Uterus (tissue), 4 donors: Measurements from ENCODE around the gene RANBP9. TPM values are rescaled to one million over a fixed set of nuclear protein-coding genes. Genes with fewer than 3 reads are reported as not detected.

Experiments used
- DNase-seq, 2 donors: peaks; one replicate each; pipeline ENCODE4 v3.0.0-alpha.2; 2019 to 2020
- H3K27ac ChIP-seq, 2 donors: fragments of 200-600 bp; sonication (generic); 1 replicate in 1 of 2; 2 replicates in 1 of 2; pipeline ENCODE4 v1.5.1; 2016 to 2018
- H3K27me3 ChIP-seq, 2 donors: fragments of 200-600 bp; sonication (generic); one replicate each; pipeline ENCODE4 v1.5.1; 2018 to 2019; ENCODE audit warnings: control low read depth in 1 of 2
- H3K36me3 ChIP-seq, 2 donors: fragments of 200-600 bp; sonication (generic); one replicate each; pipeline ENCODE4 v1.5.1; 2019; ENCODE audit warnings: control low read depth in 1 of 2
- H3K4me1 ChIP-seq, 2 donors: fragments of 200-600 bp; sonication (generic); one replicate each; pipeline ENCODE4 v1.5.1; 2018 to 2019; ENCODE audit warnings: control low read depth in 1 of 2
- H3K4me3 ChIP-seq, 2 donors: fragments of 200-600 bp; sonication (generic); 1 replicate in 1 of 2; 2 replicates in 1 of 2; pipeline ENCODE4 v1.5.1; 2018 to 2019; ENCODE audit warnings: mild to moderate bottlenecking in 1 of 2
- H3K9me3 ChIP-seq, 2 donors: fragments of 200-600 bp; sonication (generic); one replicate each; pipeline ENCODE4 v1.5.1; 2019; ENCODE audit warnings: control low read depth in 1 of 2
- POLR2A ChIP-seq, 2 donors: fragments of 450-650 bp; IDR thresholded peaks; one replicate each; pipeline ENCODE4 v1.6.1; 2016; ENCODE audit warnings: antibody characterized with exemption in 2 of 2, mild to moderate bottlenecking in 1 of 2, moderate library complexity in 1 of 2
- intact Hi-C: fragments of 100-400 bp; cut with DNase I; formaldehyde crosslinking; loops from one replicate; pipeline ENCODE4 v1.15.1; 2023; ENCODE audit warnings: low total_unique reads
- total RNA-seq, 4 donors: library from RNA; depleted of rRNA in 3 of 4; stranded (reverse); fragments of >200 nt in 3 of 4; gene quantifications; one replicate each; pipeline versions ENCODE4 v1.1.0 to v1.2.4, GENCODE V29; 2014 to 2023
- TF ChIP-seq, protein P1 (sequence below), 4 experiments: fragments of 200-600 bp in 2 of 4; fragments of 450-650 bp in 2 of 4; sonication (generic) in 2 of 4; IDR thresholded peaks; one replicate each; pipeline ENCODE4 v1.5.1; 2016 to 2019; ENCODE audit warnings: antibody characterized with exemption in 4 of 4, mild to moderate bottlenecking in 2 of 4, moderate library complexity in 1 of 4
- donor health status: DM: yes; HTN: yes; CAD: no.

Gene RANBP9
- total RNA-seq, 4 donors from 2014 or later, result 22.6 to 49.0 (median 40.9) TPM

DNA sequence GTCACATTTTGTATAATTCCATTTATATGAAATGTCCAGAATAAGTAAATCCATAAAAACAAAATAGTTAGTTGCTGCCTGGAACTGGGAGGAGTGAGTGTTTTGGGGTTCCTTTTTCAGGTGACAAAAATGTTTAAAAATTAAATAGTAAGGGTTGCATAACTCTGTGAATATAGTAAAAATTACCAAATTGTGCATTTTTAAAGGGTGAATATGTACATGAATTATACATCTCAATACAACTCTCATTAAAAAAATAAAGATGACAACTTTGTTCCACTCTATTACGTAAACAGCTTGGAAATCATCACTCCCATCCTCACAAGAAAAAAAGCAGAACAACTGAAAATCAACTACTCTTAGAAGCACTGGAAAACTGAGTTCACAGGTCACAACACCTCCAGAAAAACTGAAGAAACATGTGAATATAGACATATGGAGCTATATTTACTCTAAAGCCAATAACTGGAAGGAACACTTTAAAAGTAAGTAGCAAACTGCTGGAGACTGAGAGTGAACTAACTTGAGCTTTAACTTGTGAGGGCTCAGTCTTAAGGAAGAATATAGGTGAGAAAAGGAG, 40.0 kb downstream of the RANBP9 start:
- Histone ChIP-seq H3K27me3 (no peaks in the 10 kb centered on the region), H3K9me3 (peaks cover 0 to 4% of the 10 kb centered on the region in 2 donors), H3K4me3 (no peak overlapping the region), H3K36me3 (no peaks in the 10 kb centered on the region), H3K27ac (no peak overlapping the region), H3K4me1 (no peaks in the 10 kb centered on the region)
- no peak for TF ChIP-seq POLR2A (IDR thresholded peaks at IDR 0.05)
- TF ChIP-seq, protein P1, sequence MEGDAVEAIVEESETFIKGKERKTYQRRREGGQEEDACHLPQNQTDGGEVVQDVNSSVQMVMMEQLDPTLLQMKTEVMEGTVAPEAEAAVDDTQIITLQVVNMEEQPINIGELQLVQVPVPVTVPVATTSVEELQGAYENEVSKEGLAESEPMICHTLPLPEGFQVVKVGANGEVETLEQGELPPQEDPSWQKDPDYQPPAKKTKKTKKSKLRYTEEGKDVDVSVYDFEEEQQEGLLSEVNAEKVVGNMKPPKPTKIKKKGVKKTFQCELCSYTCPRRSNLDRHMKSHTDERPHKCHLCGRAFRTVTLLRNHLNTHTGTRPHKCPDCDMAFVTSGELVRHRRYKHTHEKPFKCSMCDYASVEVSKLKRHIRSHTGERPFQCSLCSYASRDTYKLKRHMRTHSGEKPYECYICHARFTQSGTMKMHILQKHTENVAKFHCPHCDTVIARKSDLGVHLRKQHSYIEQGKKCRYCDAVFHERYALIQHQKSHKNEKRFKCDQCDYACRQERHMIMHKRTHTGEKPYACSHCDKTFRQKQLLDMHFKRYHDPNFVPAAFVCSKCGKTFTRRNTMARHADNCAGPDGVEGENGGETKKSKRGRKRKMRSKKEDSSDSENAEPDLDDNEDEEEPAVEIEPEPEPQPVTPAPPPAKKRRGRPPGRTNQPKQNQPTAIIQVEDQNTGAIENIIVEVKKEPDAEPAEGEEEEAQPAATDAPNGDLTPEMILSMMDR (IDR thresholded peaks at IDR 0.05), result no peak
- no peak for DNase-seq
- intact Hi-C loops, result no loop called here

DNA sequence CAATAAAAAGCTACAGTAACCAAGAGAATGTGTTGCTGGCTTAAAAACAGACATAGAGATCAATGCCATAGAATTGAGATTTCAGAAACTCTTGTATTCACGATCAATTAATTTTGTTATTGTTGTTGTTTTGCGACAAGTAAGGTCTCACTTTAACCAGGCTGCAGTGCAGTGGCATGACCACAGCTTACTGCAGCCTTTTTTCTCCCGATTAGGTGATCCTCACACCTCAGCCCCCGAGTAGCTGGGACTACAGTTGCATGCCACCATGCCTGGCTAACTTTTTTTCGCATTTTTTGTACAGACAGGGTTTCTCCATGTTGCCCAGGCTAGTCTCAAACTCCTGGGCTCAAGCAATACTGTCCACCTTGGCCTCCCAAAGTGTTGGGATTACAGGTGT, 42.2 kb downstream of the RANBP9 start:
- intact Hi-C loops, result no loop called here
- H3K4me3 ChIP-seq, result no peak overlapping the region
- H3K4me1 ChIP-seq, result no peaks in the 10 kb centered on the region
- no peaks in the 10 kb centered on the region for H3K27me3 ChIP-seq
- TF ChIP-seq, protein P1 (IDR thresholded peaks at IDR 0.05), result no peak
- no peak for TF ChIP-seq POLR2A (IDR thresholded peaks at IDR 0.05)
- DNase-seq, result no peak
- H3K27ac ChIP-seq, result no peak overlapping the region
- no peaks in the 10 kb centered on the region for H3K36me3 ChIP-seq
- H3K9me3 ChIP-seq, result peaks cover 0 to 4% of the 10 kb centered on the region in 2 donors

DNA sequence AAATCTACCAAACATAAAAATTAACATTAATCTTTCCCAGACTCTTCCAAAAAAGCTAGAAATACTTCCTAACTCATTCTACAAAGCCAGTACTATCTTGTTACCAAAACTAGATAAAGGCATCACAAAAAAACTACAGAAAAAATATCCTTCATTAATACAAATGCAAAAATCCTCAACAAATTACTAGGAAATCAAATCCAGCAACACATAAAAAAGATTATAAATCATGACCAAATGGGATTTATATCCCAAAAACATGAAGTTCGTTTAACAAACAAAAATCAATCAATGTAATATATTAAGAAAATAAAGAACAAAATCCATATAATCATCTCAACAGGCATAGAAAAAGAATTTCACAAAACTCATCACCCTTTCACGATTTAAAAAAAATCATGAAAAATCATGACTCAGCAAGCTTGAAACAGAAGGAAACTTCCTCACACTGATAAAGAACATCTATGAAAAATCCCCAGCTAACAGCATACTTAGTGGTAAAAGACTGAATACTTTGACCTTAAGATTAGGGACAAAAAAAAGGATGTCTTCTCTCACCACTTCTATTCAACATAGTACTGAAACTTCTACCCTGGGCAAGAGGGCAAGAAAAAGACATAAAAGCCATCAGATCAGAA, 43.2 kb downstream of the RANBP9 start:
- peaks cover 0 to 4% of the 10 kb centered on the region in 2 donors for H3K9me3 ChIP-seq
- H3K36me3 ChIP-seq, result no peaks in the 10 kb centered on the region
- no peaks in the 10 kb centered on the region for H3K27me3 ChIP-seq
- intact Hi-C loops, result no loop called here
- peaks cover 0 to 3% of the 10 kb centered on the region in 2 donors for H3K4me1 ChIP-seq
- TF ChIP-seq, protein P1 (IDR thresholded peaks at IDR 0.05), result no peak
- TF ChIP-seq POLR2A (IDR thresholded peaks at IDR 0.05), result no peak
- no peak overlapping the region for H3K4me3 ChIP-seq
- DNase-seq, result no peak
- no peak overlapping the region for H3K27ac ChIP-seq

DNA sequence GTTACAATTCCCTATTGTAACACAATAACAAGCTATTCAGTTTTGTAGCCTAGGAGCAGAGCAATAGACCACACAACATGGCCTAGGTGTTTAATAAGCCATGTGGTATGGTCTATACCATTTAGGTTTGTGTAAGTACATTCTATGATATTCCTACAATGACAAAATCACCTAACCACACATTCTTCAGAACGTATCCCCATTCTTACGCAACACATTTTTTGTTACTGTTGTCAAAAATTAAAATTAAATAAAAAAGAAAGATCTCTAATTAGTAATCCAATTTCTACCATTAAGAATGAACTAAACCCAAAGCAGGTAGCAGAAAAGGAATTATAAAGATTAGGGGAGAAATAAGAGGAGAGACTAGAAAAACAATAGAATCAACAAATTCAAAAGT, 44.0 kb downstream of the RANBP9 start:
- Histone ChIP-seq H3K36me3 (no peaks in the 10 kb centered on the region), H3K27me3 (no peaks in the 10 kb centered on the region), H3K9me3 (peaks cover 0 to 4% of the 10 kb centered on the region in 2 donors), H3K27ac (no peak overlapping the region), H3K4me3 (no peak overlapping the region), H3K4me1 (peaks cover 0 to 4% of the 10 kb centered on the region in 2 donors)
- TF ChIP-seq, protein P1 (IDR thresholded peaks at IDR 0.05), result no peak
- no peak for TF ChIP-seq POLR2A (IDR thresholded peaks at IDR 0.05)
- intact Hi-C loops, result no loop called here
- DNase-seq, result no peak
